Measurements from ENCODE around the gene TMEM161A.
A peak's percentile ranks its signal among the peaks of the same experiment; 100 is the strongest.
"Not testable (repeated sequence)": the region's sequence is repeated elsewhere in the genome, so short reads cannot be mapped to it uniquely, and the experiment has no call there.

TMEM161A gene

DNA sequence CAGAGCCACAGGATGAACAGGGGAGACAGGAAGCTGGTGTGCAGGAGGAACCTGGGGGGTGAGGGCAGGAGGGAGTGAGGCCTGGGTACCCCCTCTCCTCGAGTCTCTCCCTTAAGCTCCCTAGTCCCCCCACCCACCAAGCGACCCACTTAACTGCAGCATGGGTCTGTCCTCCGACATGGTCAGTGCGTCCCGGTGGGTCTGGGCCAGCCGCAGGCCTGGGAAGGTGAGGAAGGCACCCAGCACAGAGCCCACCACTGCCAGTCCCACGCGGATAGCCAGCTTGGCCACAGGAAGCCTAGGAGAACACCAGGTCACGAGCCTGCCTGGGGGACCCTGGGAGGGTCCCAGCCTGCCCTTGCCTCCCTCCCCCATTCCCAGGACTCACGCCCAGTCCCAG lies 16.9 kb downstream of the TMEM161A start:
- DNase-seq (ENCODE audit: low read depth), result no peak

DNA sequence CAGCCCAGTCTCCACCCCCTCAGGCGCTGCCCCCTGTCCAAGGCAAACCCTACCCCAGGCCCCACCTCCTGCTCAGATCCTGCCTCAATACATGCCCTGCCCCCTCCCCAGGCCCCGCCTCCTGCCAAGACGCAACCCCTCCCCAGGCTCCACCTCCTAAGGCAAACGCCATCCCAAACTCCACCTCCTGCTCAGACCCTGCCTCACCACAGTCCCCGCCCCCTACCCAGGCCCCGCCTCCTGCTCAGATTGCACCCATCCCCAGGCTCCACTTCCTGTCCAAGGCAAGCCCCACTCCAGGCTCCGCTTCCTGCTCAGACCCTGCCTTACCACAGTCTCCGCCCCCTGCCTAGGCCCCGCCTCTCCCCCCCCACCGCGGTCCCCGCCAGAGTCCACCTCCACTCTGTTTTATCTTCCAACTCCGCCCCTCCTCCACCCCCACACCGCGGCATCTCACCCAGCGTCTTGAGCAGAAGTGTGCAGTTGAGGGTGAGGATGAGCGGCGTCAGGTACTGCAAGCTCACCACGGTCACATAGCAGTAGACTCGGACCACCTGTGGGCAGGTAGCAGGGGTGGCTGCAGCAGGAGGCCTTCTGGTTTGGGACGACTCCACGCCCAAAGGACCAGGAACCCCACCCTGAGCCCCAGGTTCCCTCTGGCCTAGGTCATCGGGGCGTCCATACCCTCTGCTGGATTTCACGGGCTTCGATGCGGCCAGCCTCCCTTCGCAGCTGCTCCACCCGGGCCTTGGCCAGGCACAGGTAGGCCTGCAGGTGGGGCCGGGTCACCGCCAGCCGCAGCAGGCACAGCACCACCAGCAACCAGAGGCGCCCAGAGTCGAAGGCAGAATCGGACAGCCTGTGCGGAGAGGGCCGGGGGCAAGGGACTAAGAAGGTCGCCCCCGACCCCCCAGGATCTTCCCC lies 17.7 kb downstream of the TMEM161A start:
- no peak for DNase-seq (ENCODE audit: low read depth)

DNA sequence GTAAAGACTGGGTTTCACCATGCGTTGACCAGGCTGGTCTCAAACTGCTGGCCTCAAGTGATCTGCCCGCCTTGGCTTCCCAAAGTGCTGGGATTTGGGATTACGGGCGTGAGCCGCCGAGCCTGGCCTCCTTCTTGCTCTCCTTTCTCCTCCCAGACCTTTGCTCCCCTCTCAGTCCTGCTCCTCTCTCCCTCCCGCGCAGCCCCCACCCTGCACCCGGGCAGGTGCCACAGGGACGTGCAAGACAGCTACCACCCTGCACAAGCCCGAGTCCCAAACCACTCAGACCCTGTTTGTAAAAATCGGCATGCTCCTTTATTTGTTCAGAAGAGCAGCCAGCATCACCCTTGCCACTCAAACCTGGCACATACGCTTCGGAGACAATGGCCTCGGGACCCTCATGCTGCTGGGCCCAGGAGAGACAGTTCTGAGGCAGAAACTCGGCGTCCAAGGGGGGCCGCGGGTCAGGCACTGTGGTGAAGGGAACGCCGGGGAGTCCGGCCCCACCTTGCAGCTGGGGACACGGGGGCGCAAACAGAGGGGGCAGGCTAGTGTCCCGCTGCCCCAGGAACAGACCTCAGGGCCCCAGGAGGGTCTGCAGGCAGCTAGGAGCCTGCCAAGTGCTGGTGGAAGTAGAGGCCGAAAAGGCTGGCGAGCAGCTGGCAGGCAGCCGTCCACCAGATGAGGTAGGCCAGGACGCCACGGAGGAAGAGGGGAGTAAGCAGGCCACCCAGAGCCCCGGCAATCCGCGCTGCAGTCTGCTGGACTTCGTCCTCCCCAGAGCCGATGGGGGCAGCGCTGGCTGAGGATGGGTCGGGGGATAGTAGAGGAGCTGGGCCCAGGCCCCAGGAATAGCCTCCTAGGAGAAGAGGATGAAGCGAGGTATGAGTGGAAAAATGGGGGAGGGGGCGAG lies 18.7 kb downstream of the TMEM161A start:
- DNase-seq (ENCODE audit: low read depth), result no peak

DNA sequence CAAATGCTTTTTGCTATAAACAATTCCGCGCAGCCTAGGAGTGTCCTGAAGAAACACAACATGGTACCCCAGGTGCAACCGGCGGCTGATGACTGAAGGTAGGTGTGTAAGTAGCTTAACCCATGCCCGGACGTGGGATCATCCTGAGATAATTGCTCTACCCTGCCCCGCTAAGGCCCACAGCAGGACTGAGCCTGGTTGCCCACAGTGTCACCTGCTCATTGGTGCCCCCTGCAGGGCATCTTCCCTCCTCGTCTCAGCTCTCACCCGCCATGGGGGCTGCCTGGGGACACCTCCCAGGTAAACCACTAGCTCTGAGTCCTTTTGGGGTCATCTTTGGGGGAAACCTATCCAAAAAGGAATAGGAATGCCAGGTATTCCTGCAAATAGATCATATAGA lies 22.3 kb downstream of the TMEM161A start:
- peak; percentile 21 for DNase-seq (ENCODE audit: low read depth)

DNA sequence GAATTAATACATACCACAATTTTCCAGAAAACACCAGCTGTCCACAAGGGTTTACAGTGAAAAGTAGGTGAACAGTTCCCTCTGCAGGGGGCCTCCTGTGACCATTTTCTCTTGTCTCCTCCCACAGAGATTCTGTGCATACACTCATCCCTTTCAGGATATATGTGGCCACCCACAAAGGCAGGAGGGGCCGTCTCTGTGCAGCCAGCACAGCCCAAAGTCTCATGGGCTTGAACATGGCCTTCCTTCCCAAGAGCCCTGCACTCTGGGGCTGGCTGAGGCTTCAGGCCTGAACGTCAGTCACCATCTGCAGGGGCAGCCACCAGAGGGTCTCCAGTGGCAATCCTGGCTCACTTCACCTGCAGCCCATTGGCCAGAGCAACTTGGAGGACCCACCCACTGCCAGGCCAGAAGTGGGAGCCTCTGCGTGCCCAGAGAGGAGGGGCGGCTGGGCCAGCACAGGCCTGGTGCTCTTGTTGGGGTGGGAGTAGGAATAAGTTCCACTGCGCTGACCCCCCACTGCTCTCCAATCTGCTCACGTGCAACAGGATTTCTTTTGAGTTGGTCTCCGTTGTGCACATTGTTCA lies 25.1 kb downstream of the TMEM161A start:
- no peak for DNase-seq (ENCODE audit: low read depth)

DNA sequence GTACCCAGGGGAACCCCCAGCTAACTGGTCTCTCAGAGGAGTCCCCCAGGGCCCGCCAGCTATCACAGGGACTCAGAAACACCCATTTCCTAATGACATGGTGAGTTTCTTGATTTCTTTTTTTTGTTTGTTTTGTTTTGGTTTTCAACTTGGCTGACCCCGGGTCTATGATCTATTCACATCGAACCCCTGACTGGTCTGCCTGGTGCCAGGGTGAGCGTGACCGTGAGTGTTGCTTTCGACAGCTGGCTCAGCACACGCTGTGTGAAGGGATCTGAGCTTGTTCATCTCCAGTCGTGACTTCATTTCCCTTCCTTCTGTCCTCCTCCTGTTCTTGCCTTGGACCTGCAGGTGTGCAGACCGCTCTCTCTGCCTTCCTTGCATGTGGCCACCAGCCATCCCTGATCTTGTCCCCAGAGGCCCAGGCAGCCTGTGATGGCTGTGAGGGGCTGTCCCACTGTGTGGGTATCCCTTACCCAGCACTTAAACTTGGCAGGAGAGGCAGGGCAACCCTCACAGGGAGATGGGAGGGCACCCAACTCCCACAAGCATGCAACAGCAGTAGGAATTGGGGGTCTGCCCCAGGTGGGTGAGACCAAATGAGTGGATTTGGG lies 26.2 kb downstream of the TMEM161A start:
- DNase-seq (ENCODE audit: low read depth), result no peak

DNA sequence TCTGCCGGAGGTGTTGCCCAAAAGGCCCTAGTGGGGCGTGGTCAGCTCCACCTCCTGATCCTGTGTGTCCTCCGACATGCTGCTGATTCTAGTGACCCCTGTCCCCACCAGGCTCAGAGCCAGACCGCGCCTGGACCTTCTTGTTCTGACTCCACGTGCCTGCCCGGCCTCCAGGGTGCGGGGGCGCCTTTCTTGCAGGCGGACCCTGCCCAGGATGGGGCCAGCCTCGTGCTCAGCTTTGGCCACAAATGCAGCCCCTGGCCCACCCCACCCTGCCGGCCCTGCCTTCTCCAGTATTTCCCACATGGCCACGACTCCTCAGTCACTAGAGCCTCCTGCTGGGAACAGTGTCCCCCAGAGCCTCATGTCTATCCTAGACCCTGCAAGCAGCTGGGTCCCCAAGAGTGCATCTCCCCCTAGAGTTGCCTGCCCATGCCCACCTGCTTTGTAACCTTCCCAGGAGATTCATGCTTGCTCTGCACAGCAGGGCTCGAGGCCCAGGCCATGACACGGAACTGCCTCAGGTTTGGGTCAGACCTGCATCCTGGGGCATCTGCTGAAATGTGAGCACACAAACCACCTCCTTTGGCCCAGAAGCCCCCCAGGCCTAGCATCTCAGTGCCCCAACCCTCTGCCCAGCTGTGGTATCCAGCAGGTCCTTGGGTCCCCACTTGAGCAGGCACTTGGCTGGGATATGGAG lies 27.0 kb downstream of the TMEM161A start:
- no peak for DNase-seq (ENCODE audit: low read depth)

DNA sequence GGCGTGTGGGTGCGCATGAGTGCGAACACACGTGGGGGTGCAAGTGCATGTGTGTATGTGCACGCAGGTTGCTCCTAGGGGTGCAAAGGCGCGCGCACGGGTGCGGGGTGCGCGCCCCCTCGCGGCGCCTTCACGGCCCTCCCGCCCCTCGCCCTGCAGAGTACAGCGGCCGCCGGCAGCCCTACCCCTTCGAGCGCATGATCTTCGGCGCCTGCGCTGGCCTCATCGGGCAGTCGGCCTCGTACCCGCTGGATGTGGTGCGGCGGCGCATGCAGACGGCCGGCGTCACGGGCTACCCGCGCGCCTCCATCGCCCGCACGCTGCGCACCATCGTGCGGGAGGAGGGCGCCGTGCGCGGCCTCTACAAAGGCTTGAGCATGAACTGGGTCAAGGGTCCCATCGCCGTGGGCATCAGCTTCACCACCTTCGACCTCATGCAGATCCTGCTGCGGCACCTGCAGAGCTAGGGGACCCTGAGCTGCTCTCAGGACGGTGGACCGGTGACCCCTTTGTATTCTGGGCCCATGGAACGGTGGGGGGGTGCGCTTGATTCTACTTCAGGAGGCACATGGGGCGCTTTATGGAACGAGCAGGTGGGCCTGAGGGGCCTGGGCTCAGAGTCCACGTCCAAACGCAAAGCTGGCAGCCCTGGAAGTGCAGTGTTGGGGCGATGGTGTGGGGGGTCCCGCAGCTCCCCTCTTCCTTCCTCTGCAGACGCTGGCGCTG lies 27.7 kb downstream of the TMEM161A start:
- DNase-seq (ENCODE audit: low read depth), result no peak

DNA sequence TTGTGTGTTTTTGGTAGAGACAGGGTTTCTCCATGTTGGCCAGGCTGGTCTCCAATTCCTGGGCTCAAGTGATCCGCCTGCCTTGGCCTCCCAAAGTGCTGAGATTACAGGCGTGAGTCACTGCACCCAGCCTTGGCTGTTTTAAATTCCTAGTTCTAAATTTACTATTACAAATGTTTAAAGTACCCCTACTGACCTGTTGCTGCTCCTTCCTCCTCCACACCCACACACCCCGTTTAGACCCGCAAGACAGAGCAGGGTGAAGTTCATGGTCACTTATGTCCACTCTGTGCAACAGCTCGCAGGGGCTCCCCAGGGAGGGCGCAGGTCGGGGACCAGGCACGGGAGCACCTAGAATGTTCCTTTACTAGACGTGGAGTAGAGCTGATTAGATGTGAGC lies 28.7 kb downstream of the TMEM161A start:
- no peak for DNase-seq (ENCODE audit: low read depth)

DNA sequence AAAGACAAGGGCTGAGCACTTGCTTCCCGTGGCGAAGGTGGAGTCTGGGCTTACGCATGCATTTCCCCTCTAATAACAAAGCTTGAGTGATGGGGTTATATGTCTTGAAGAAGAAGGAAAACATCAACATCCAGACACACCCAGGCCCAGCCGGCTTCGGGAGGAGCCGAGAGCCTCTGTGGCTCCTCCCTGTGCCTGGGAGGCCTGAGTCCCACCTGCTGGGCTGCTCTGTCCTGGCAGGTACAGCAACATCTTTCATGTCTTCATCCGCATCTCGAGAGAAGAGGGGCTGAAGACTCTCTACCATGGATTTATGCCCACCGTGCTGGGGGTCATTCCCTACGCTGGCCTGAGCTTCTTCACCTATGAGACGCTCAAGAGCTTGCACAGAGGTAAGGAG lies 30.6 kb downstream of the TMEM161A start:
- no peak for DNase-seq (ENCODE audit: low read depth)

DNA sequence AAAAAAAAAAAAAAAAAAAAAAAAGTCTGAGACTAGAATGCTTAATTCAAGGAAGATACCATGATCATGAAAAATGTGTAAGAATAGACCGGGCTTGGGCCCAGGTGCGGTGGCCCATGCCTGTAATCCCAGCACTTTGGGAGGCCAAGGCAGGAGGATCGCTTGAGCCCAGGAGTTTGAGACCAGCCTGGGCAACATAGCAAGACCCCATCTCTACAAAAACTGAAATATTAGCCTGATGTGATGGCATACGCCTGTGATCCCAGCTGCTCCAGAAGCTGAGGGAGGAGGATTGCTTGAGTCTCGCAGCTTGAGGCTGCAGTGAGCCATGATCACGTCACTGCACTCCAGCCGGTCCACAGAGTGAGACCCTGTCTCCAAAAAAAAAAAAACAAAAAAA lies 31.3 kb downstream of the TMEM161A start:
- DNase-seq (ENCODE audit: low read depth), result not testable (repeated sequence)

DNA sequence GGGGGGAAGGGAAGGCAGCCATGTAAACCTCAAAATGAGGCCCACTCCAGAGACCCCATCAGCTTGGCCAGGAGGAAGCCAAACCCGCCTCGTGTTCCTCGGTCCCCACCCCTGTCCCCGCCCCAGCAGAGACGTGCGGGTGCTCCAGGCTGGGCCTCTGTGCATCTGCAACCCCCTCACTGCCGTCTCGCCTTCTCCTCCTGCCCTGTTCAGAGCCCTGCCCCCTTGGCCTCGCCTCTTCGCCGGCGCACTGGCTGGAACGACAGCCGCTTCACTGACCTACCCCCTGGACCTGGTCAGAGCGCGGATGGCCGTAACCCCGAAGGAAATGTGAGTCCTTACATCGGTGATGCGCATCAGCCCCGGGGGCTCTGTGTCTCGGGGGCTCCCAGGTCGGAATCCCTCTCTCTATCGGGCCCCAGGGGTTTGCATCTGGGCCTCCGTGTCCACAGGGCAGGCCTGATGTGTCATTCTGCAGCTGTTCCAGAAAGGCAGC lies 32.2 kb downstream of the TMEM161A start:
- DNase-seq (ENCODE audit: low read depth), result no peak

DNA sequence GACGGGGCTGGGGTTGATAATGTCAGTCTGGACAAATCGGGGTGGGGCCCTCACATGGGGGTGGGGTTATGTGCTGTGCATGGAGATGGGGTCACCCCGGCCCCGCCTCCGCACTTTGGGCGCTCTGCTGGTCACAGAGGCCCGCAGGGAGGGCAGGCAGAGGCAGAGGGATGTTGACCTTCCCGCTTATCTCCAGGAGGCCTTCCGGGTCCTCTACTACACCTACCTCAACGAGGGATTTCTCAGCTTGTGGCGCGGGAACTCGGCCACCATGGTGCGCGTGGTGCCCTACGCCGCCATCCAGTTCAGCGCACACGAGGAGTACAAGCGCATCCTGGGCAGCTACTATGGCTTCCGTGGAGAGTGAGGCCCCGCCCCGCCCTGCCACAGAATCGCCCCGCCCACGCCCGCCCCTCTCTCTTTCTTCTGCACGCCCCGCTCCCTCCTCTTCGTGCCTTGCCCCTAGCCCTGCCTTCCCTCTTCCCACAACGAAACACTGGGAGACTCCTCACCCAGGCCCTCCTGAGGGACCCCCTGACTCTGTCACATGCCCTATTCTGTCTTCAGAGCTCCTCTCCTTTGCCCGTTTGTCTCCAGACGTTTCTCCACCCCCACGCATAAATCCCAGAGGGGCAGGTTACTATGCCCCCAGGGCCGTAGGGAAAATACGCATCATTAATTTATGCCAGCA lies 32.8 kb downstream of the TMEM161A start:
- no peak for DNase-seq (ENCODE audit: low read depth)

DNA sequence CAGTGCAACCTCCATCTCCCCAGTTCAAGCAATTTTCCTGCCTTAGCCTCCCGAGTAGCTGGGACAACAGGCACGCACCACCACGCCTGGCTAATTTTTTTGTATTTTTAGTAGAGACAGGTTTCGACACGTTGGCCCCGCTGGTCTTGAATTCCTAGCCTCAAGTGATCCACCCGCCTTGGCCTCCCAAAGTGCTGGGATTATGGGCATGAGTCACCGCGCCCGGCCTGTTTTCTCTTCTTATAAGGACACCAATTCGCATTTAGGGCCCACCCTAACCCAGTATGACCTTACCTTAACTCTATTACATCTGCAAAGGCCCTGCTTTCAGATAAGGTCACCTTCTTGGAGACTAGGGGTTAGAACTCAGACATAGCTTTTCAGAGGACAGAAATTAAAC lies 35.1 kb downstream of the TMEM161A start:
- no peak for DNase-seq (ENCODE audit: low read depth)

DNA sequence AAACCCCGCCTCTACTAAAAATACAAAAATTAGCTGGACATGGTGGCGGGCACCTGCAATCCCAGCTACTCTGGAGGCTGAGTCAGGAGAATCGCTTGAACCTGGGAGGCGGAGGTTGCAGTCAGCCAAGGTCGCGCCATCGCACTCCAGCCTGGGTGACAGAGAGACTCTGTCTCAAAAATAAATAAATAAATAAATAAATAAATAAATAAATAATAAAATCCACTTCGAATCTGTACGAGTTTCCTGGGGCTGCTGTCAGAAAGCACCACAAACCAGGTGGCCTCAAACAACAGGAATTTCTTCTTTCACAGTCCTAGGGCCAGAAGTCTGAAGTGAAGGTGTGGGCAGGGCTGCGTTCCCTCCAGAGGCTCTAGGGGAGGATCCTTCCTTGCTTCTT lies 35.7 kb downstream of the TMEM161A start:
- DNase-seq (ENCODE audit: low read depth), result not testable (repeated sequence)

DNA sequence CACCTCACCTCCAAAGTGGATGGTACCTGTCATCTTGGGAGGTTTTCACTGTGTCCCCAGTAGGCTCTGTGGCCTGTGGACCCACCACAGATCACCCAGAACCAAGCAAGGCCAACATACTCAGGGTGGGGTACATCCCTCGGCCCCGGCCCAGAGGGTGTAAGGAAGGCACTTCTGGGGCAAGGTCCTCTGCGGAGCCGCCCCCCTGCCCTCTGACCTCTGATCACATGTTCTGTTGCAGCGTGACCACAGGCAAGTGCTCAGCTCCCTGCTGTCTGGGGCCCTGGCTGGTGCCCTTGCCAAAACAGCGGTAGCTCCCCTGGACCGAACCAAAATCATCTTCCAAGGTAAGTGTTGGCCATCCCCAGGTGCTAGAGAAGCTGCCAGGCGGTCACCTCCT lies 36.7 kb downstream of the TMEM161A start:
- no peak for DNase-seq (ENCODE audit: low read depth)

DNA sequence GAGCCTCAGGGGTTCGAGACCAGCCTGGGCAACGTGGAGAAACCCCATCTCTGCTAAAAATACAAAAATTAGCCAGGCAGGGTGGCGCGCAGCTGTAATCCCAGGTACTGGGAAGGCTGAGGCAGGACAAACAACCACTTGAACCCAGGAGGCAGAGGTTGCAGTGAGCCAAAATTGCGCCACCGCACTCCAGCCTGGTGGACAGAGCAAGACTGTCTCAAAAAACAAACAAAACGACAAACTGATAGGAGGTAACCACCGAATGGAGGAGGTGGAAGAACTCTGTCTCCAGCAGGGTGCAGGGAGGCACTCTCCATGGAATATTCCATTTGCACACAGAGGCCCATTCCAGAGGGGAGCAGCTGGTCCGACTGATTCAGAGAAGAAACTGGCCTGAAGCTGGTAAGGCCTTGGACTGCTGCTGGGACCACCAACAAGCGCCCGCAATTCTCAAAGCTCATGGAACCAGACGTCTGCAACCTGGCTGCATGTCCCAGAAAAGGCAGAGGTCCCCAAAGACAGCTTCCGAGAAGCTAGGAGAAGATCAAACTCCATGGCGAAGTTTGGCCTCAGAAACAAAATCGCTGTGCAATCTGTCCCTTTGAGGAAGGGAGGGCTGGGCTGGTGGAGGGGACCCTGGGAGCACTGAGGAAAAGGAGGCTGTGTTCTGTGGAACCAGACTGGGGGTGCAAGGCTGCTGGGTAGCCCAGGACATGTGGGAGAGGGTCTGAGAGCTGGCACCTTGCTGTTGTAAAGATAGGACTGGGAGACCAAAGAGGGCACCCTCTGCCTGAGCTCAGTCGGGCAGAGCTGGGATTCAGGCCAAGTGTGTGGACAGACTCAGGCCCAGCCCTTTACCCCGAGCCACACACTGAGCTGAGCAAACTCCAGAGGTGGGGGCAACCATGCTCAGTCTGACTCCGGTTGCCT lies 39.3 kb downstream of the TMEM161A start:
- no peak for DNase-seq (ENCODE audit: low read depth)

DNA sequence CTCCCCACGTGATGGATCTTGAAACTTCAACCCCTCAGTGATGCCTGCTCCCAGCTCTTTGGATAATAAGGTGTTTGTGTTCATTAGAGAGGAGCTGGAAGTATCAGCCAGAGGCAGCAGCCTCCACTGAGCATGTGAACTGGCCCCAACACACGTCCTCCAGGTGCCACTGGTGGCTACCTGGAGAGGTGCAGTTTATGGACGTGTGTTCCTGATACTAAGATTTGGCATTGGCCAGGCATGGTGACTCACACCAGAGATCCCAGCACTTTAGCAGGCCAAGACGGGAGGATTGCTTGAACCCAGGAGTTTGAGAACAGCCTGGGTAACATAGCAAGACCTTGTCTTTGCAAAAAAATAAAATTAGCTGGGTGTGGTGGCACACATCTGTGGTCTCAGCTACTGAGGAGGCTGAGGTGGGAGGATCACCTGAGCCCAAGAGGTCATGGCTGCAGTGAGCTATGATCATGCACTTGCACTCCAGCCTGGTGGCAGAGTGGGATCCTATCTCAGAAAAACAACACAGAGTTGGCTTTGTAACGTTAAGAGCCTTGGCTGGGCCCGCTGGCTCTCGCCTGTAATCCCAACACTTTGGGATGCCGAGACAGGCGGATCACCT lies 40.1 kb downstream of the TMEM161A start:
- DNase-seq (ENCODE audit: low read depth), result no peak

Measured in activated T-helper 9 cell treated with anti-CD3 and anti-CD28 coated beads, Interleukin-2, amount 50 U/mL, for 16 hours (primary cell).